ENCODE measurements around the gene AK1. TPM values are rescaled to one million over a fixed set of nuclear protein-coding genes. Genes with fewer than 3 reads are reported as not detected.
"Not testable (repeated sequence)": the region's sequence is repeated elsewhere in the genome, so short reads cannot be mapped to it uniquely, and the experiment has no call there.

AK1 gene
- total and polyA plus RNA-seq, 2 experiments from 2014 or later: 175 to 413 TPM

GRCh38 chr9:127844821-127845359 lies 32.6 kb downstream of the AK1 start:
- no peaks in the 10 kb centered on the region for H3K36me3 ChIP-seq
- H3K9me3 ChIP-seq (ENCODE audit: low read depth): no peaks in the 10 kb centered on the region
- H3K4me3 ChIP-seq: no peak overlapping the region
- H3K27me3 ChIP-seq: no peaks in the 10 kb centered on the region
- peaks cover 12% of the 10 kb centered on the region for H3K4me1 ChIP-seq (ENCODE audit: low read depth)
- no peak for TF ChIP-seq CTCF (IDR thresholded peaks at IDR 0.05; ENCODE audit: low read depth, low read length)
- H3K27ac ChIP-seq: peak overlapping the region; percentile 58
- DNase-seq (ENCODE audit: low read depth in 1 of 2, low spot score in 1 of 2): peak in 1 of 2 donors; percentile 90

- Histone ChIP-seq H3K36me3 (no peaks in the 10 kb centered on the region), H3K27ac (no peak overlapping the region), H3K4me1 (ENCODE audit: low read depth) (peaks cover 24% of the 10 kb centered on the region), H3K9me3 (ENCODE audit: low read depth) (no peaks in the 10 kb centered on the region), H3K27me3 (no peaks in the 10 kb centered on the region), H3K4me3 (no peak overlapping the region)
- no peak for DNase-seq (ENCODE audit: low read depth in 1 of 2, low spot score in 1 of 2)
- TF ChIP-seq CTCF (IDR thresholded peaks at IDR 0.05; ENCODE audit: low read depth, low read length): no peak
Observed at GRCh38 chr9:127841087-127841835, 36.2 kb downstream of the AK1 start.

GRCh38 chr9:127838375-127839078 lies 38.9 kb downstream of the AK1 start:
- Histone ChIP-seq H3K4me3 (no peak overlapping the region), H3K36me3 (no peaks in the 10 kb centered on the region), H3K4me1 (ENCODE audit: low read depth) (peaks cover 34% of the 10 kb centered on the region), H3K27ac (peak overlapping the region; percentile 66), H3K27me3 (no peaks in the 10 kb centered on the region), H3K9me3 (ENCODE audit: low read depth) (no peaks in the 10 kb centered on the region)
- TF ChIP-seq CTCF (IDR thresholded peaks at IDR 0.05; ENCODE audit: low read depth, low read length): no peak
- DNase-seq (ENCODE audit: low read depth in 1 of 2, low spot score in 1 of 2): peak in 1 of 2 donors; percentile 94

- no peak for TF ChIP-seq CTCF (IDR thresholded peaks at IDR 0.05; ENCODE audit: low read depth, low read length)
- H3K27me3 ChIP-seq: no peaks in the 10 kb centered on the region
- peaks cover 34% of the 10 kb centered on the region for H3K4me1 ChIP-seq (ENCODE audit: low read depth)
- DNase-seq (ENCODE audit: low read depth in 1 of 2, low spot score in 1 of 2): peak; percentile 37 to 43
- no peaks in the 10 kb centered on the region for H3K36me3 ChIP-seq
- H3K9me3 ChIP-seq (ENCODE audit: low read depth): no peaks in the 10 kb centered on the region
- no peak overlapping the region for H3K4me3 ChIP-seq
- peak overlapping the region; percentile 88 for H3K27ac ChIP-seq
Observed at GRCh38 chr9:127837346-127837745, 40.1 kb downstream of the AK1 start.

GRCh38 chr9:127836561-127836960 lies 40.9 kb downstream of the AK1 start:
- H3K27me3 ChIP-seq; H3K36me3 ChIP-seq; H3K9me3 ChIP-seq (ENCODE audit: low read depth); H3K4me3 ChIP-seq; DNase-seq (ENCODE audit: low read depth in 1 of 2, low spot score in 1 of 2): not testable (repeated sequence)
- Histone ChIP-seq H3K4me1 (ENCODE audit: low read depth) (peaks cover 34% of the 10 kb centered on the region), H3K27ac (peak overlapping the region; percentile 88)

All from cardiac muscle cell (in vitro differentiated cells and primary cell).